Right renal cortex interstitium (tissue), 3 donors: ENCODE data around the gene GPR137. TPM values are rescaled to one million over a fixed set of nuclear protein-coding genes. Genes with fewer than 3 reads are reported as not detected.
"Not testable (repeated sequence)": the region's sequence is repeated elsewhere in the genome, so short reads cannot be mapped to it uniquely, and the experiment has no call there.

Experiments used
- DNase-seq, 3 donors: peaks; one replicate each; pipeline ENCODE4 v3.0.0-alpha.2; 2013; ENCODE audit warnings: low read depth in 3 of 3, low spot score in 2 of 3
- polyA plus RNA-seq, 3 donors: library from polyadenylated mRNA; unstranded; fragments of 120-200 nt; gene quantifications; one replicate each; pipeline ENCODE4 v1.2.1, GENCODE V29; 2013; ENCODE audit not compliant: insufficient read length in 3 of 3

Gene GPR137
- polyA plus RNA-seq, 3 donors = 20.4 to 29.6 (median 26.5) TPM

DNA sequence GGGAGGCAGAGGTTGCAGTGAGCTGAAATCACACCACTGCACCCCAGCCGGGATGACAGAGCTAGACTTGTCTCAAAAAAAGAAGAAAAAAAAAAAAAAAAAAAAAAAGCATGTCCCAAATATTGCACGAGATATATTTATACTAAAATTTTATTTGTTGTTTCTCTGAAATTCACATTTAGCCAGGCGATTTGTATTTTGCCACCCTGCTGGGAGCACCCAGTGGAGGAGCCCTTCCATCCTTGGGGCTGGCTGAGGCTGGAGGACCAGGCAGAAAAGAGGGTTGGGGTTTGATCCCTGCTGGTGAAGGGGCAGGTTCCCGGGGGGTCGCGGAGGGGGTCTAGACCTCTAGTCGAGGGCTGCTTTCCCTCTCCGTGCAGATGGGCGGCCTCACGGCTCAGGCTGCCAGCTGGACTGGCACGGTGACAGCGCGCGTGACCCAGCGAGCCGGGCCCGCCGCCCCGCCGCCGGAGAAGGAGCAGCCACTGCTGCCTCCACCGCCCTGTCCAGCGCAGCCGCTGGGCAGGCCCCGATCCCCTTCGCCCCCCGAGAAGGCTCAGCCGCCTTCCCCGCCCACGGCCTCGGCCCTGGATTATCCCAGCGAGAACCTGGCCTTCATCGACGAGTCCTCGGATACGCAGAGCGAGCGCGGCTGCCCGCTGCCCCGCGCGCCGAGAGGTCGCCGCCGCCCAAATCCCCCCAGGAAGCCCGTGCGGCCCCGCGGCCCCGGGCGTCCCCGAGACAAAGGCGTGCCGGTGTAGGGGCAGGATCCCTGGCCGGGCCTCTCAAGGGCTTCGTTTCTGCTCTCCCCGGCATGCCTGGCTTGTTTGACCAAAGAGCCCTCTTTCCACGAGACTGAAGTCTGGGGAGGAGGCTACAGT lies 13.6 kb downstream of the GPR137 start:
- no peak for DNase-seq

DNA sequence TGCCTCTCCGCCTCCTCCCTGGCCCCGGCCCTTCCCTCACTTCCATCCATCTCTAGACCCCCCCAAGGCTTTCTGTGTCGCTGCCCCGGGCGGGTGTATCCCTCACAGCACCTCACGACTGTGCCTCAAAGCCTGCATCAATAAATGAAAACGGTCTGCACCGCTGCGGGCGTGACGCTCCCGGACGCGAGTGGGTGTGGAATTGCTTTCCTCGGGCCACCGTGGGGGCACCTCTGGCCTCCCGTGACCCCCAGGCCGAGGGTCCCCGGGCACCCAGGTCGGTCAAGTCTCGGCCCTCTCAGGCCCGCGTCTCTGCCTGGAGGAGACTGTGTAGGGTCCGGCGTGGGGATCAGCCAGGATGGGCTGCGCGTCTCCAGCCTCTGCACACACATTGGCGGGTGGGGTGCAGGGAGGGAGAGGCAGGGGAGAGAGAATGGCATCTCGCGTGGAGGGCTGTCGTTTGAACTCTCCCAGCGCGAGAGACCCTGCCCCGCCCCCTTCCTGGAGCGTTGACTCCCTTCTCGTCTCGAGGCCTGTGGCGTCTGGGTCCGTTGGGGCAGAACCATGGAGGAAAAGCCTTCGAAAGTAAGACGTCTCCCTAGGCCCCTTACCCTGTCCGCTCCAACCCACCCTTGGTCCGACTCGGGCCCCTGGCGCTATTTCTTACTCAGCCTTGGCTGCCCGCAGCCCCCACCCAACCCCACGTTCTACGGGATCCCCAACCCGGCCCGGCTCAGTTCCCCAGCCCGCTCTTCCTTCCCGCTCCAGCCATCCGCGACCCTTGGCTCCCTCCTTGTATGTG lies 14.4 kb downstream of the GPR137 start, which contains the start of gene CATSPERZ:
Gene CATSPERZ (plus strand): TSS at position 512 of the 802 bp plus-strand sequence. CDS start 53 bp downstream, at position 565.
- no peak for DNase-seq

DNA sequence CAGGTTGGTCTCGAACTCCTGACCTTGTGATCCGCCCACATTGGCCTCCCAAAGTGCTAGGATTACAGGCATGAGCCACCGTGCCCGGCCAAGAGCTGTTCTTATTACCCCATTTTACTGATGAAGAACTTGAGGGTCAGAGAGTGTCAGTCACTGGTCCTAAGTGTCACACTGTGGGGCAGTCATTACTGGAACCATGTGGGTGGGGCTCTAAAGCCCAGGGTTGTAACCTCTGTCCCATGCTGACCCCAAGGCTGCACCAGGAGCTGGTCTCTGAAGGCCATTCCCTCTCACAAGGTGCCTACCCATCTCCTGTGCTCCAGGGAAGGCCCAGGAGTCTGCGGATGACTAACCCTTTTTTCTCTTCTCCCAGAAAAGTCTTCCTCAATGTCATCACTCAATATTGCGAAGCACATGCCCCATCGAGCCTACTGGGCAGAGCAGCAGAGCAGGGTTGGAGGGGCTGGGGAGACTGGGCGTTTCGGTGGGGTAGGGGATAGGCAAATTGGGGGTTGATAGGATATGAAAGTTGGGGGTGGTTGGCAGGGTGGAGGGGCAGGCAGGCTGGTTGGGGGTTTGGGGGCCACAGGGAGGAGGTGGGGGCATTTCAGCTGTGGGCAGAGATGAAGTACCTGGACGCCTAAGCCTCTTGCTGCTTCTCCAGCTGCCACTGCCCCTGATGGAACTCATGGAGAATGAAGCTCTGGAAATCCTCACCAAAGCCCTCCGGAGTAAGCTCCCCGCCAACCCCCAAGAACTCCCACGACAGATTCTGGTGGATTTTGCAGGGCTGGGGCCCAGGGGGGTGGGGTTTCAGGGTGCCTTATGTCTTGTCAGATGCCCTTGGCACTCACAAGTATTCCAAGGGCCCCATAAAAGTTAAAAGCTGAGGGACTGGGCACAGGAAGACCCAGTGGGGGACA lies 17.7 kb downstream of the GPR137 start:
- DNase-seq = no peak

DNA sequence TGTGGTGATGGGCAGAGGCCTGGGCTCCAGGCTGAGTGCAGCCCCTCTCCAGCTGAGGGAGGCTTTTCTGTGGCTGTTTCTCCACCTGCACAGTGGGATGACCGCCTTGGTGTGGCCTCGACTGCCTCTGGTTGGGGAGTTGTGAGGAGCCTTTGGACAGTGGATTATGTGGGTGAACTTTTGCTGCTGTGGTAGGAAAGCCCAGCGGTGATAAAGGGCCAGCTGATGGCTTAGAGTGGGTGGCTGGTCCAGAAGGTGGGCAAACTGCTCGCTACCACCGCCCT lies 18.3 kb downstream of the GPR137 start:
- no peak for DNase-seq

DNA sequence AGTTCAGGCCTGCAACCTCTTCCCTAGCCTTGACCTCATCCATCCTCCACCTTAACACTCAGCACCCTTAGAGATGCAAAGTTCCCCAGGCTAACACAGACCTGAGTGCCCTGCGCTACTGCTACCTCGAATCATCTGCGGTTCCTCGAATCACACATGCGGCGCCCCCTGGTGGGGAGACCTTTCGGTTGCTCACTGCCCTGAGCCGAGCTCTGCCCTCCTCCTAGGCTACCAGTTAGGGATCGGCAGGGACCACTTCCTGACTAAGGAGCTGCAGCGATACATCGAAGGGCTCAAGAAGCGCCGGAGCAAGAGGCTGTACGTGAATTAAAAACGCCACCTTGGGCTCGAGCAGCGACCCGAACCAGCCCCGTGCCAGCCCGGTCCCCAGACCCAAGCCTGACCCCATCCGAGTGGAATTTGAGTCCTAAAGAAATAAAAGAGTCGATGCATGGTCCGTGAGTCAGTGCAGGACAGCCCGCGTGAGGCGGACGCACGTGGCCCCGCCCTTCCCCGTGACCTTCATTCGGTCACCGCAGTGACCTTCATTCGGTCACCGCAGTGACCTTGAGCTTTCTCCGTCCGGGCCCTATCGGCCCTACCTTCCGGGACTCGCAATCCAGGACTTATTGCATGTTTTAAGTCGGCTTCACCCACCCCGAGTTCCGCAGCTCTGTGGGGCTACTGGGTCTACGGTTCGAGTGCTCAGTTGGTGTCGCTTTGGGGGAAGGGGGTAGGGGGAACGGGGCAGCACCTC lies 18.8 kb downstream of the GPR137 start:
- DNase-seq = peak in 2 of 3 donors; percentile 67 to 77

DNA sequence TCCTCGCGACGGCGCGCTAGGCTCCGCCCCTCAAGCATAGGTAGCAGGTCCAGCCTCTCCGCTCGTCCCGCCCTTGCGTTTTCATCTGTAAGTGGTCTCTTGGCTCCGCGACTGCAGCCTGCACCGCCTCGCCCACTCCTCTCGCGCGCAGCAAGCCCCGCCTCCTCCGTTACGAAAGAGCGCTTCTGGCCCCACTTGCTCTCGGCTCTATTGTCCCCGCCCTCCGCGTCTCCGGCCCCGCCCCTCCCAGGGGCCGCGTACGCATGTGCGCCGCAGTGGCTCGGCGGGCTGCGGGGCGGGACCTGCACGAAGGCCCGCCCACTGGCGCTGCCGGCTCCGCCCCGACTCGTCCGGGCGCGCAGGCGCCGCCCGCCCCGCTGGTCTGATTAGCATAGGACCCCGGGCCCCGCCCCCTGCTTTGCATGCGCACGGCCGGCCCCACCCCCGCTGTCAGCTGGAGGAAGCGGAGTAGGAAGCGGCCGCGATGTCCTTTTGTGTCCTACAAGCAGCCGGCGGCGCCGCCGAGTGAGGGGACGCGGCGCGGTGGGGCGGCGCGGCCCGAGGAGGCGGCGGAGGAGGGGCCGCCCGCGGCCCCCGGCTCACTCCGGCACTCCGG lies 19.5 kb downstream of the GPR137 start, which contains the start of gene ESRRA:
Gene ESRRA (plus strand): TSS at position 450 of the 616 bp plus-strand sequence. CDS start 1,656 bp downstream, outside the sequence.
- peak; percentile 90 to 95 (median 94) for DNase-seq

GRCh38 chr11:64305691-64306562 lies 20.3 kb downstream of the GPR137 start:
- DNase-seq = no peak

GRCh38 chr11:64306563-64306875 lies 20.9 kb downstream of the GPR137 start:
- DNase-seq = no peak

DNA sequence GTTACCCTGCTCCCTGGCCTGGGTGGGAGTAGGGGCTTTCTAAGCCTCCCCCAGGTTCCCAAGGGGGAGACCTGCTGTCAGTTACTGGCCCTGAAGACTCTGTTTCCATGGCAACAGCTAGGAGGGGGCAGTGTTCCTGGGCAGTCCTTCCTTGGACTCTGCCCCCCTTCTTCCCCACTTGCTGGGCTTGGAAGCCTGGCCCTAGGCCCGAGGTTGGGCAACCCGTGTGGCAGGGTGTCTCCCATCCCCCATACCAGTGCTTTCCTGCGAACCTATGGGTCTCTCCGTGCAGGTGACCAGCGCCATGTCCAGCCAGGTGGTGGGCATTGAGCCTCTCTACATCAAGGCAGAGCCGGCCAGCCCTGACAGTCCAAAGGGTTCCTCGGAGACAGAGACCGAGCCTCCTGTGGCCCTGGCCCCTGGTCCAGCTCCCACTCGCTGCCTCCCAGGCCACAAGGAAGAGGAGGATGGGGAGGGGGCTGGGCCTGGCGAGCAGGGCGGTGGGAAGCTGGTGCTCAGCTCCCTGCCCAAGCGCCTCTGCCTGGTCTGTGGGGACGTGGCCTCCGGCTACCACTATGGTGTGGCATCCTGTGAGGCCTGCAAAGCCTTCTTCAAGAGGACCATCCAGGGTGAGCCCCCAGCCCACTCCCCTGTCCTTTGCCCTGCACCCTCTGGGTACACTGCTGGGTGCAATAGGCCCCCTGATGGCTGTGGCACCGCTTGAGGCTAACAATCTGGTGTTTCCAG lies 21.4 kb downstream of the GPR137 start:
- DNase-seq = no peak

GRCh38 chr11:64307795-64308194 lies 22.1 kb downstream of the GPR137 start:
- not testable (repeated sequence) for DNase-seq

GRCh38 chr11:64312947-64313346 lies 27.3 kb downstream of the GPR137 start:
- DNase-seq = no peak

DNA sequence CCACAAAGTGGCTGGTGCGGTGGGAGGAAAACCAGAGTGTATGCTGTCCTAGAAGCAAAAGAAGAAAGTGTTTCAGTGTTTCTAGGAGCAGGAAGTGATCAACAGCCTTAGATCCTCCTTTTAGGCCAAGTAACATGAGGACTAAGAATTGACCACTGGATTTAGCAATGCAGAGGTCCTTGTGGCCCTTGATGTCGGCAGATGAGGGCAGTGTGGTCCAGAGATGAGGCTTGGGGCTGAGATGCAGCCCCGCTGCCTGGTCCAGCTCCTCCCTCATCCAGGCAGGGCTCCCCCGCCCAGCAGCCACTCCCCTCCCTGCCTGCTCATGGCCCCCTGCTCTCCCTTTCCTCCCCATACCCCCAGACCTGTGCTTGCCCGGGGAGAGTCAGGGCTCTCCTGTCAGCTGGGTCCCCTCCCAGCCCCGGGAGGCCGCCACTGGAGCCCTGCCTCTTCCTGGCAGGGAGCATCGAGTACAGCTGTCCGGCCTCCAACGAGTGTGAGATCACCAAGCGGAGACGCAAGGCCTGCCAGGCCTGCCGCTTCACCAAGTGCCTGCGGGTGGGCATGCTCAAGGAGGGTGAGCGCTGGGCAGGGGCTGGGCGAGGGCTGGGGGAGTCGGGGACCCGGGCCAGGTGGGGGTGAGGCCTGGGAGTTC lies 28.0 kb downstream of the GPR137 start:
- no peak for DNase-seq

DNA sequence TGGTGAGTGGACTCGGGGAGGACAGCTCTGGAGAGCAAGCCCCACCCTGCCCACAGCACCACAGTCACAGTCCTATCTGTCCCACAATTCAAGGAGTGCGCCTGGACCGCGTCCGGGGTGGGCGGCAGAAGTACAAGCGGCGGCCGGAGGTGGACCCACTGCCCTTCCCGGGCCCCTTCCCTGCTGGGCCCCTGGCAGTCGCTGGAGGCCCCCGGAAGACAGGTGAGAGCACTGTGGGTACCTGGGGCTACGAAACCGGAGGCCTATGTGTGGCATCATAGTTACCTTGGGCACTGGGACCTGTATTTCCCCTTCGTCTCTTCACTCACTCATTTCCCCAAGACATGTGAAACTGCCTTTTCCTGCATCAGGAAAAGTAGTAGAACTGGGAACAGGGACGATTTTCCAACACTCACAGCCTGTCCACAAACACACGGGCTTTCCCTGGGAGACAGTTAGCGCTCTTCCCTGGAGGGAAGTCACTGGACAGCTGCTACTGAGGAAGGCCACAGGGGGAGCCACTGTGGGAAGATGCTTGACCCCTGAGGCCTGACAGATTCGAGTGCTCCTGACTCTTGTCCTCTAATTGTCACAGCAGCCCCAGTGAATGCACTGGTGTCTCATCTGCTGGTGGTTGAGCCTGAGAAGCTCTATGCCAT lies 28.6 kb downstream of the GPR137 start:
- DNase-seq = no peak

DNA sequence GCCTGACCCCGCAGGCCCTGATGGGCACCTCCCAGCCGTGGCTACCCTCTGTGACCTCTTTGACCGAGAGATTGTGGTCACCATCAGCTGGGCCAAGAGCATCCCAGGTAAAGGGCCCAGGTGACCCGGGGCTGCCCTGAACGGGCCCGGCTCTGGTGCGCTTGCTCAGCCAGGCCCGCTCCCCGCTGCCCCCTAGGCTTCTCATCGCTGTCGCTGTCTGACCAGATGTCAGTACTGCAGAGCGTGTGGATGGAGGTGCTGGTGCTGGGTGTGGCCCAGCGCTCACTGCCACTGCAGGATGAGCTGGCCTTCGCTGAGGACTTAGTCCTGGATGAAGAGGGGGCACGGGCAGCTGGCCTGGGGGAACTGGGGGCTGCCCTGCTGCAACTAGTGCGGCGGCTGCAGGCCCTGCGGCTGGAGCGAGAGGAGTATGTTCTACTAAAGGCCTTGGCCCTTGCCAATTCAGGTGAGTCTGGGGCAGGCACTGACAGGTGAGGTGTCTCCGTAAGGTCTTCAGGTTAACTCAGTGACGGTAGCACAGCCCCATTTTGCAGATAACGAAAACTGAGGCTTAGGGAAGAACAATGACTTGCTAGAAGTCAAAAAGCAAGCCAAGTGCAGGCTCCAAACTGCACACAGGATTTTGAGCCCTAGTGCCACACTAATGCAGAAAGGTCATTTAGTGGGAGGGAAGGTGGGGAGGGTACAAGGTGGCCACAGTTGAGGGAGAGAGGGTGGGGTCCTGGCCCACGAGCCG lies 29.3 kb downstream of the GPR137 start:
- DNase-seq = no peak

DNA sequence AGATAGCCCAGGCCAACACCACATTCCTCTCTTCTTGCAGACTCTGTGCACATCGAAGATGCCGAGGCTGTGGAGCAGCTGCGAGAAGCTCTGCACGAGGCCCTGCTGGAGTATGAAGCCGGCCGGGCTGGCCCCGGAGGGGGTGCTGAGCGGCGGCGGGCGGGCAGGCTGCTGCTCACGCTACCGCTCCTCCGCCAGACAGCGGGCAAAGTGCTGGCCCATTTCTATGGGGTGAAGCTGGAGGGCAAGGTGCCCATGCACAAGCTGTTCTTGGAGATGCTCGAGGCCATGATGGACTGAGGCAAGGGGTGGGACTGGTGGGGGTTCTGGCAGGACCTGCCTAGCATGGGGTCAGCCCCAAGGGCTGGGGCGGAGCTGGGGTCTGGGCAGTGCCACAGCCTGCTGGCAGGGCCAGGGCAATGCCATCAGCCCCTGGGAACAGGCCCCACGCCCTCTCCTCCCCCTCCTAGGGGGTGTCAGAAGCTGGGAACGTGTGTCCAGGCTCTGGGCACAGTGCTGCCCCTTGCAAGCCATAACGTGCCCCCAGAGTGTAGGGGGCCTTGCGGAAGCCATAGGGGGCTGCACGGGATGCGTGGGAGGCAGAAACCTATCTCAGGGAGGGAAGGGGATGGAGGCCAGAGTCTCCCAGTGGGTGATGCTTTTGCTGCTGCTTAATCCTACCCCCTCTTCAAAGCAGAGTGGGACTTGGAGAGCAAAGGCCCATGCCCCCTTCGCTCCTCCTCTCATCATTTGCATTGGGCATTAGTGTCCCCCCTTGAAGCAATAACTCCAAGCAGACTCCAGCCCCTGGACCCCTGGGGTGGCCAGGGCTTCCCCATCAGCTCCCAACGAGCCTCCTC lies 30.2 kb downstream of the GPR137 start:
- not testable (repeated sequence) for DNase-seq
